ENCODE results near the gene RWDD1.

DNA sequence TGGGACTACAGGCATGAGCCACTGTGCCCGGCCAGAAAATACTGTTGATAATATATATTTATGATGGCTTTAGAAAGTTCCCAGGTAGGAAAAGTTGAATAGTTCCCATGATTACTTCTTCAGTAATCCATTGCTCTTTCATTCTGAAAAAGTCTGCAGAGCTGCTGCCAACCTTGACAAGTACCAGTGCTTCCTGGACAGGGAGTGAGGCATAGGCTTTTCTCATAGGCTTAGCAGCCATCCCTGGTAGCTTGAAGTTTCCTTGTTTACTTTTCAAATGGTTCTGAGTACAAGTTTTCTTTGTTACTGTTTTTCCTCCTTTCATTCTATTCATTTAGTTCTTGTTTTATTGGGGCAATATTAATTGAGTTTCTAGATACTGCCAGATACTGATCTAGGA, 7.8 kb downstream of the RWDD1 start:
- TF ChIP-seq, protein P1, sequence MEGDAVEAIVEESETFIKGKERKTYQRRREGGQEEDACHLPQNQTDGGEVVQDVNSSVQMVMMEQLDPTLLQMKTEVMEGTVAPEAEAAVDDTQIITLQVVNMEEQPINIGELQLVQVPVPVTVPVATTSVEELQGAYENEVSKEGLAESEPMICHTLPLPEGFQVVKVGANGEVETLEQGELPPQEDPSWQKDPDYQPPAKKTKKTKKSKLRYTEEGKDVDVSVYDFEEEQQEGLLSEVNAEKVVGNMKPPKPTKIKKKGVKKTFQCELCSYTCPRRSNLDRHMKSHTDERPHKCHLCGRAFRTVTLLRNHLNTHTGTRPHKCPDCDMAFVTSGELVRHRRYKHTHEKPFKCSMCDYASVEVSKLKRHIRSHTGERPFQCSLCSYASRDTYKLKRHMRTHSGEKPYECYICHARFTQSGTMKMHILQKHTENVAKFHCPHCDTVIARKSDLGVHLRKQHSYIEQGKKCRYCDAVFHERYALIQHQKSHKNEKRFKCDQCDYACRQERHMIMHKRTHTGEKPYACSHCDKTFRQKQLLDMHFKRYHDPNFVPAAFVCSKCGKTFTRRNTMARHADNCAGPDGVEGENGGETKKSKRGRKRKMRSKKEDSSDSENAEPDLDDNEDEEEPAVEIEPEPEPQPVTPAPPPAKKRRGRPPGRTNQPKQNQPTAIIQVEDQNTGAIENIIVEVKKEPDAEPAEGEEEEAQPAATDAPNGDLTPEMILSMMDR (IDR thresholded peaks at IDR 0.05; ENCODE audit: poor library complexity) = no peak
- TF ChIP-seq EZH2phosphoT487 (IDR thresholded peaks at IDR 0.05; ENCODE audit: low read depth, severe bottlenecking, unreplicated experiment) = no peak
